ENCODE data around the gene LCOR.

DNA sequence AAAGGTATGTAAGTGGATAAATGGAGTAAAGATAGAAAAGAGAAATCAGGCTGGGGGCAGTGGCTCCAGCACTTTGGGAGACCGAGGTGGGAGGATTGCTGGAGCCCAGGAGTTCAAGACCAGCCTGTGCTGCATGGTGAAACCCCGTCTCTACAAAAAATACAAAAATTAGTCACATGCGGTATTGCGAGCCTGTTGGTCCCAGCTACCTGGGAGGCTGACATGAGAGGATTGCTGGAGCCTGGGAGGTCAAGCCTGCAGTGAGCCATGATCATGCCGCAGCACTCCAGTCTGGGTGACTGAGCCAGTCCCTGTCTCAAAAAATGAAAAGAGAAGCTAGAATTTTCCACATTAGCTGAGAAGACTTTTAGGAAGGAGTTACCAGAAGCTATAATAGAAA, 14.8 kb downstream of the LCOR start:
- TF ChIP-seq, protein P1, sequence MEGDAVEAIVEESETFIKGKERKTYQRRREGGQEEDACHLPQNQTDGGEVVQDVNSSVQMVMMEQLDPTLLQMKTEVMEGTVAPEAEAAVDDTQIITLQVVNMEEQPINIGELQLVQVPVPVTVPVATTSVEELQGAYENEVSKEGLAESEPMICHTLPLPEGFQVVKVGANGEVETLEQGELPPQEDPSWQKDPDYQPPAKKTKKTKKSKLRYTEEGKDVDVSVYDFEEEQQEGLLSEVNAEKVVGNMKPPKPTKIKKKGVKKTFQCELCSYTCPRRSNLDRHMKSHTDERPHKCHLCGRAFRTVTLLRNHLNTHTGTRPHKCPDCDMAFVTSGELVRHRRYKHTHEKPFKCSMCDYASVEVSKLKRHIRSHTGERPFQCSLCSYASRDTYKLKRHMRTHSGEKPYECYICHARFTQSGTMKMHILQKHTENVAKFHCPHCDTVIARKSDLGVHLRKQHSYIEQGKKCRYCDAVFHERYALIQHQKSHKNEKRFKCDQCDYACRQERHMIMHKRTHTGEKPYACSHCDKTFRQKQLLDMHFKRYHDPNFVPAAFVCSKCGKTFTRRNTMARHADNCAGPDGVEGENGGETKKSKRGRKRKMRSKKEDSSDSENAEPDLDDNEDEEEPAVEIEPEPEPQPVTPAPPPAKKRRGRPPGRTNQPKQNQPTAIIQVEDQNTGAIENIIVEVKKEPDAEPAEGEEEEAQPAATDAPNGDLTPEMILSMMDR (IDR thresholded peaks at IDR 0.05), result no peak
- no peak for TF ChIP-seq EZH2 (IDR thresholded peaks at IDR 0.05)

All from neural progenitor cell (in vitro differentiated cells).